Mesothelial cell of epicardium (in vitro differentiated cells): ENCODE data around the gene TLL2. TPM values are rescaled to one million over a fixed set of nuclear protein-coding genes. Genes with fewer than 3 reads are reported as not detected.

Experiments used
- DNase-seq, 2 experiments: peaks; one replicate each; pipeline ENCODE4 v3.0.0; 2021; ENCODE audit warnings: low spot score in 2 of 2; ENCODE audit not compliant: unreplicated experiment in 2 of 2
- H3K27ac Mint-ChIP-seq: 2 replicates; pipeline ENCODE4 v1.8.0; 2021; ENCODE audit warnings: mixed read lengths
- H3K27me3 Mint-ChIP-seq: 2 replicates; pipeline ENCODE4 v1.8.0; 2021; ENCODE audit warnings: low read depth, mixed read lengths
- H3K36me3 Mint-ChIP-seq: 2 replicates; pipeline ENCODE4 v1.8.0; 2021; ENCODE audit warnings: mixed read lengths
- H3K4me1 Mint-ChIP-seq: 2 replicates; pipeline ENCODE4 v1.8.0; 2021; ENCODE audit warnings: mixed read lengths
- H3K4me3 Mint-ChIP-seq: 2 replicates; pipeline ENCODE4 v1.8.0; 2021; ENCODE audit warnings: mild to moderate bottlenecking, moderate library complexity, mixed read lengths
- H3K9me3 Mint-ChIP-seq: 2 replicates; pipeline ENCODE4 v1.8.0; 2021; ENCODE audit warnings: mixed read lengths
- total RNA-seq: library from RNA; stranded (reverse); gene quantifications from 3 replicates; pipeline ENCODE4 v1.2.1, GENCODE V29; 2021
- TF ChIP-seq, protein P1 (sequence below): fragments of 200-600 bp; sonication (generic); IDR thresholded peaks from one replicate; pipeline ENCODE4 v1.5.0; 2021; ENCODE audit warnings: antibody characterized with exemption; ENCODE audit not compliant: unreplicated experiment

TLL2 gene
- total RNA-seq, 1 donor from 2014 or later: 1.4 TPM

DNA sequence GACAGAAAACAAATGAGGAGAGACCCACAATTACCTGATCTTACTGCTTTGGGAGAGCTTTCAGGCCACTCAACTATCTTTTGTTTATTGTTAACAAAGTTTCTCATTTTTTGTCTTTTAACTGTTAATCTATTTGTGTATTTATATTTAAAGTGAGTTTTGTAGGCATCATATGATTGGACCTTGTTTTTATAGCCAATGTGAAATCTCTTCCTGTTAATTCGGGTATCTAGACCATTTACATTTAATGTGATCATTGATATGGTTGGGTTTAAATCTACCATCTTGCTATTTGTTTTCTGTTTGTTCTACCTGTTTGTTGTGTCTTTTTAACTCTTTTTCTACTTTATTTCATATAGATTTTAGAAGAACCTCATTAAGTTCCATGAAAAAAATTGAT is 167.4 kb downstream of the TLL2 start:
- H3K9me3 Mint-ChIP-seq: peaks cover 12% of the 10 kb centered on the region
- H3K27ac Mint-ChIP-seq: no peak overlapping the region
- peaks cover 11% of the 10 kb centered on the region for H3K27me3 Mint-ChIP-seq
- no peak overlapping the region for H3K4me3 Mint-ChIP-seq
- no peaks in the 10 kb centered on the region for H3K36me3 Mint-ChIP-seq
- H3K4me1 Mint-ChIP-seq: no peaks in the 10 kb centered on the region
- no peak for DNase-seq
- TF ChIP-seq, protein P1, sequence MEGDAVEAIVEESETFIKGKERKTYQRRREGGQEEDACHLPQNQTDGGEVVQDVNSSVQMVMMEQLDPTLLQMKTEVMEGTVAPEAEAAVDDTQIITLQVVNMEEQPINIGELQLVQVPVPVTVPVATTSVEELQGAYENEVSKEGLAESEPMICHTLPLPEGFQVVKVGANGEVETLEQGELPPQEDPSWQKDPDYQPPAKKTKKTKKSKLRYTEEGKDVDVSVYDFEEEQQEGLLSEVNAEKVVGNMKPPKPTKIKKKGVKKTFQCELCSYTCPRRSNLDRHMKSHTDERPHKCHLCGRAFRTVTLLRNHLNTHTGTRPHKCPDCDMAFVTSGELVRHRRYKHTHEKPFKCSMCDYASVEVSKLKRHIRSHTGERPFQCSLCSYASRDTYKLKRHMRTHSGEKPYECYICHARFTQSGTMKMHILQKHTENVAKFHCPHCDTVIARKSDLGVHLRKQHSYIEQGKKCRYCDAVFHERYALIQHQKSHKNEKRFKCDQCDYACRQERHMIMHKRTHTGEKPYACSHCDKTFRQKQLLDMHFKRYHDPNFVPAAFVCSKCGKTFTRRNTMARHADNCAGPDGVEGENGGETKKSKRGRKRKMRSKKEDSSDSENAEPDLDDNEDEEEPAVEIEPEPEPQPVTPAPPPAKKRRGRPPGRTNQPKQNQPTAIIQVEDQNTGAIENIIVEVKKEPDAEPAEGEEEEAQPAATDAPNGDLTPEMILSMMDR: no peak

DNA sequence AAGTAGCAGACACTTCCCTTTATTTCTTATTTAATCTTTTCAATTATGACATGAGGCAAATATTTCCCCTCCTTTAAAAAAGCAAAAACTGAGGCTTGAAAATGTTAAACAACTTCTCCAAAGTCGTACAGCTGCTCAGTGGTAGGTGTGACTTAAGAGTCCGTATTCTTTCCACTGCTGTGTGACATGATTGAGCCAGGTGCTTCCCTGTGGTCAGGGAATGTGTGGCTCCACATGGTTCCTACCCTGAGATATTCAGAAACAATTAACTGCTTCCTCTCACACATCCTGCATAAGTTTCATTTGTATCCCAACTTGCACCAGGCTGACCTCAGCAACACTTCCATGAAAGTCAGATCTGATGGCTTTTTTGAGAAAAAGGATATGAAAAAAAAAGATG is 168.5 kb downstream of the TLL2 start:
- Mint-ChIP-seq H3K27ac (no peak overlapping the region), H3K4me1 (peaks cover 2% of the 10 kb centered on the region), H3K4me3 (no peak overlapping the region), H3K27me3 (peaks cover 6% of the 10 kb centered on the region), H3K36me3 (no peaks in the 10 kb centered on the region), H3K9me3 (peaks cover 12% of the 10 kb centered on the region)
- no peak for DNase-seq
- TF ChIP-seq, protein P1: no peak

DNA sequence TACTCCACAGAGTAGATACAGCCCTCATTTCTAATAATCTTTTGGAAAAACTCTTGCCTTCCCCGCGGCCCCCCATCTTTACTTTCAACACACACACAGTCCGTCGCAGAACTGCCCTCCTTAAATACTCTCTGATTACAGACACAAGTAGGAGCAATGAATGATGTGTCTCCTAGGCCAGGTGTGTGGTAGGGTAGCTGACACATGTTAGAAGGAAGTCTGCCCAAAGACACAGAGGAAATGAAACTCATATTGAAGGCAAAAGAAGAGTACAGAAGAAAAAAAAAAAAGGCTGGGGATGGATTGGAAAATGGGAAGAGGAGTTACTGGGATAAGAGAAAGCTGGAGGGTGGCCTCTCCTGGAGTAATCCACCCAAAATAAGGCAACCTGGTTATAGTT is 169.5 kb downstream of the TLL2 start:
- Mint-ChIP-seq H3K27me3 (peaks cover 4% of the 10 kb centered on the region), H3K9me3 (peaks cover 12% of the 10 kb centered on the region), H3K27ac (no peak overlapping the region), H3K36me3 (no peaks in the 10 kb centered on the region), H3K4me1 (peaks cover 7% of the 10 kb centered on the region), H3K4me3 (no peak overlapping the region)
- no peak for DNase-seq
- TF ChIP-seq, protein P1: no peak

DNA sequence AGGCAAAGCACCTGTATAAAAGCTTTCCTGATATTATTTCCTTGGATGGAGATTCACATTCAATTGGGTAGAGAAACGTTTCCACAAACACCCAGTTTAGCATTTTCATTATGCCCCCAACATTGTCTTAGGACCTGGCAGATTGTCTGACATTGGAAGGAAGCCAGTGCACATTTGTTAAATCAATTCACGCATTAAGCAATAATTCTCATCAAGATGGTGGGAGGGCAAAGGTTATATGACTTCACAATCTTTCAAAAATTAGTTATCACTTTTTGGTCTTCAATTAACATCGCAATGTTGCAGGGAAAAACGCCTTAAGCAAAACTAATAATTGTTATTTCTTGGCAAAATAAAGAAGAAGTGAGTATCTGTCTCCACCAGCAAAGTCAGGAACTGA is 171.3 kb downstream of the TLL2 start:
- Mint-ChIP-seq H3K27ac (no peak overlapping the region), H3K27me3 (peaks cover 3% of the 10 kb centered on the region), H3K4me1 (peaks cover 7% of the 10 kb centered on the region), H3K9me3 (peaks cover 12% of the 10 kb centered on the region), H3K36me3 (no peaks in the 10 kb centered on the region), H3K4me3 (no peak overlapping the region)
- TF ChIP-seq, protein P1: no peak
- no peak for DNase-seq

DNA sequence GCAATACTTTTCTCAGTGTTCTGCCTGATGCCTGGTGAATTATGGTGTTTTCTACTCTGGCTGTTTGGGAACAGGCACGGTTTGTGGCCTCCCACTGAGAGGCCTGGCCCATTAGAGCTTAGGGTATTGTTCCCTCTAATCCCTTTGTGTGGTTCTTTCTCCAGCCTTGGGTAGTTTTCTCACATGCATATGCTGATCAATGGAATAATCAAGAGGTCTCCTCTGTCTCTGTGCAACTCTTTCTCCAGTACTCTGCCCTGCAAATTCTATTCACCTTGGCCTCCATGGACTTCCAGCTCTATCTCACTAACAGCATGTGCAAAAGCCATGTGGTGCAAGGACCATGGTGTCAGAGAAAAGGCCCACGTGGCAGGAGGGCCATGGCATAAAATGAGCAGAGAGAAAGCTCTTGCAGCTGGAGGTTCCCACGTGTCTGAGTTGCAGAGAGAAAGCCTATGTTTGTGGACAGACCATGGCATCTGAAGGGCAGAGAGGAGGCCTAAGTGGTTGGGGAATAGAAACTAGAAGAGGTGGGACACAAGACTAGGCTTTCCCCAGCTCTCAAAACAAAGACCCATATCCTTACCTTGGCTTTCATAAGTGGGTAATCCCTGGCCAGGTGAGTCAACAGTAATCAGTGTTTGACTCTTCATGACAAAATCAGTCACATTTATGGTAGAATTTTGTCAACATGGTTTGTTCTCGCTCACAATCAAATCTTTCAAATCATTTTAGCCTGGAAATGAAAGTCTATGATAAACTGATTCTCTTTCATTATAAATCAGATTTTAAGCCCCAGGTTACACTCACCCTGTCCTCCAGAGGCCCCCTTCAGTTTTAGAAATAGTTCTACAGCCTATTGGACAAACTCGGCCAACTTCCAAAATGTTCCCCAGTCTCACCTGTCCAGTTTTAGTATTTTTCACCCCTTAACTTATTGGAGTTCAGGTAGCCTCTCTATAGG is 172.2 kb downstream of the TLL2 start:
- peaks cover 7% of the 10 kb centered on the region for H3K4me1 Mint-ChIP-seq
- no peak for DNase-seq
- no peaks in the 10 kb centered on the region for H3K36me3 Mint-ChIP-seq
- H3K27me3 Mint-ChIP-seq: peaks cover 3% of the 10 kb centered on the region
- no peak overlapping the region for H3K4me3 Mint-ChIP-seq
- no peak overlapping the region for H3K27ac Mint-ChIP-seq
- TF ChIP-seq, protein P1: no peak
- H3K9me3 Mint-ChIP-seq: peaks cover 11% of the 10 kb centered on the region
